ENCODE data around the gene PDE6C. TPM values are rescaled to one million over a fixed set of nuclear protein-coding genes. Genes with fewer than 3 reads are reported as not detected.

Gene PDE6C
- total RNA-seq, 1 donor from 2014 or later = not detected

DNA sequence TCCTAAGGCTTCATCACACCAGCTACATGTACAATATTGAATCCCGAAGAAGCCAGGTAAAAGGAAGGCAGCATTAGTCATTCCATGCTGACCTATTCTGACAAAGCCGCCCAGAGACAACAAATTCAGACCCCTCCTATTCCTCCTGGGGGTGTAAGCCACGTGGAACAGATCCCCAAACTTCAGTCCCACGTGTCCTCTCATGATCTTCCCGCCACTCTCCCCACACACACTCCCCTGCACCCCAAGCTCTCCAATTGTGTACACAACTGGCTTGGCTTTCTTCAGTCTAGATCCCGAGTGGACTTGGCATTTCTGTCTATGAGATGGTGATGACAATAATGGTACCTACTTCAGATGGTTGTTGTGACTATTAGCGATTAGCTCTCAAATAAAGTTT lies 8.6 kb downstream of the PDE6C start:
- TF ChIP-seq EZH2 (IDR thresholded peaks at IDR 0.05) (no peak), EZH2phosphoT487 (IDR thresholded peaks at IDR 0.05) (no peak)
- TF ChIP-seq, protein P1, sequence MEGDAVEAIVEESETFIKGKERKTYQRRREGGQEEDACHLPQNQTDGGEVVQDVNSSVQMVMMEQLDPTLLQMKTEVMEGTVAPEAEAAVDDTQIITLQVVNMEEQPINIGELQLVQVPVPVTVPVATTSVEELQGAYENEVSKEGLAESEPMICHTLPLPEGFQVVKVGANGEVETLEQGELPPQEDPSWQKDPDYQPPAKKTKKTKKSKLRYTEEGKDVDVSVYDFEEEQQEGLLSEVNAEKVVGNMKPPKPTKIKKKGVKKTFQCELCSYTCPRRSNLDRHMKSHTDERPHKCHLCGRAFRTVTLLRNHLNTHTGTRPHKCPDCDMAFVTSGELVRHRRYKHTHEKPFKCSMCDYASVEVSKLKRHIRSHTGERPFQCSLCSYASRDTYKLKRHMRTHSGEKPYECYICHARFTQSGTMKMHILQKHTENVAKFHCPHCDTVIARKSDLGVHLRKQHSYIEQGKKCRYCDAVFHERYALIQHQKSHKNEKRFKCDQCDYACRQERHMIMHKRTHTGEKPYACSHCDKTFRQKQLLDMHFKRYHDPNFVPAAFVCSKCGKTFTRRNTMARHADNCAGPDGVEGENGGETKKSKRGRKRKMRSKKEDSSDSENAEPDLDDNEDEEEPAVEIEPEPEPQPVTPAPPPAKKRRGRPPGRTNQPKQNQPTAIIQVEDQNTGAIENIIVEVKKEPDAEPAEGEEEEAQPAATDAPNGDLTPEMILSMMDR (IDR thresholded peaks at IDR 0.05) = no peak
- Histone ChIP-seq H3K9me3 (ENCODE audit: low read depth) (no peaks in the 10 kb centered on the region), H3K79me2 (ENCODE audit: low read depth) (no peaks in the 10 kb centered on the region), H2AFZ (replicated peaks) (no peak overlapping the region), H4K20me1 (ENCODE audit: low read depth) (no peaks in the 10 kb centered on the region), H3K36me3 (no peaks in the 10 kb centered on the region), H3K4me1 (peaks cover 13% of the 10 kb centered on the region), H3K4me2 (no peak overlapping the region), H3K9ac (no peak overlapping the region), H3K27ac (no peak overlapping the region), H3F3A (ENCODE audit: low read depth) (no peaks in the 10 kb centered on the region), H3K4me3 (no peak overlapping the region), H3K27me3 (peaks cover 12% of the 10 kb centered on the region)
- H3K27me3 Mint-ChIP-seq (ENCODE audit: insufficient read depth, low read depth) = no peaks in the 10 kb centered on the region
- DNase-seq (ENCODE audit: low spot score) = no peak
- no peak overlapping the region for H3K27ac Mint-ChIP-seq
- no peak overlapping the region for H3K4me3 Mint-ChIP-seq
- H3K9me3 Mint-ChIP-seq = no peaks in the 10 kb centered on the region
- H3K36me3 Mint-ChIP-seq = no peaks in the 10 kb centered on the region
- peaks cover 15% of the 10 kb centered on the region for H3K4me1 Mint-ChIP-seq

DNA sequence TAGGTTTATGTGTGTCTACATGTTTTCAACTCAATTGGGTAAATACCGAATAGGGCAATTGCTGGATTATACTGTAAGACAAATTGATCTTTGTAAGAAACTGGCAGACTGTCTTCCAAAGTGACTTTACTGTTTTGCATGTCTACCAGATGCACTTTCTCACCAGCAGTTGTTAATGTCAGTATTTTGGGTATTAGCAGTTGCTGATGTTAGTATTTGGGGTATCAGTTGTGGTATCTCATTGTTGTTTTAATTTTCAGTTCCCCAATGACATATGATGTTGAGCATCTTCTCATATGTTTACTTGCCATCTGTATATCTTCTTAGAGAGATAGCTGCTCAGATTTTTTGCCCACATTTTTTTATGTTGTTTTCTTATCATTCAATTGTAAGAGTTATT lies 10.6 kb downstream of the PDE6C start:
- Histone ChIP-seq H3K79me2 (ENCODE audit: low read depth) (no peaks in the 10 kb centered on the region), H3K36me3 (no peaks in the 10 kb centered on the region), H3K4me3 (no peak overlapping the region), H3K27me3 (peaks cover 12% of the 10 kb centered on the region), H3K4me1 (peaks cover under 1% of the 10 kb centered on the region), H3K27ac (no peak overlapping the region), H4K20me1 (ENCODE audit: low read depth) (no peaks in the 10 kb centered on the region), H3K9ac (no peak overlapping the region), H3F3A (ENCODE audit: low read depth) (no peaks in the 10 kb centered on the region), H3K9me3 (ENCODE audit: low read depth) (no peaks in the 10 kb centered on the region), H2AFZ (replicated peaks) (no peak overlapping the region), H3K4me2 (no peak overlapping the region)
- Mint-ChIP-seq H3K27ac (no peak overlapping the region), H3K9me3 (no peaks in the 10 kb centered on the region), H3K4me3 (no peak overlapping the region), H3K27me3 (ENCODE audit: insufficient read depth, low read depth) (no peaks in the 10 kb centered on the region), H3K36me3 (no peaks in the 10 kb centered on the region), H3K4me1 (peaks cover under 1% of the 10 kb centered on the region)
- TF ChIP-seq EZH2phosphoT487 (IDR thresholded peaks at IDR 0.05) = no peak
- no peak for TF ChIP-seq EZH2 (IDR thresholded peaks at IDR 0.05)
- TF ChIP-seq, protein P1 (IDR thresholded peaks at IDR 0.05) = no peak
- no peak for DNase-seq (ENCODE audit: low spot score)

DNA sequence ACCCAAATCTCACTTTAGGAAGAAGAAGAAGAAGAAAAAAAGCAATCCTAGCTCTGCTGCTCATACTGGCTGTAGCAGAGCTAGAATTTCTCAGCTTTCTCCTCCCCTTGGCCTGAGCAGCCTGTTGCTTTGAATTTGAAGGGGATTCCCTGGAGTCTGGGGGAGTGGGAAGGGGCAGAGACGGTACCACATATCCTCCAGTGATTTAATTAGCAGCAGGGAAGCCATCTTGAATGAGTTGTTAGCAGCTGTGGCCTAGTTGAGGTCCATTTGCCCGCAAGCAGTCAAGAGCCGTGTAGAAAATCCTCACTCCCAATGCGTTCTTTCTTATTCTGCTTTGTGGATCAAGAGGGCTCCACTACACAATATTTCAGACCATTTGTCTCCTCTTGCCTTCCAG lies 16.5 kb downstream of the PDE6C start:
- no peak overlapping the region for H3K4me3 ChIP-seq
- no peaks in the 10 kb centered on the region for H3K36me3 Mint-ChIP-seq
- peak overlapping the region; percentile 64 for H2AFZ ChIP-seq (replicated peaks)
- H3K4me1 ChIP-seq = no peaks in the 10 kb centered on the region
- TF ChIP-seq, protein P1 (IDR thresholded peaks at IDR 0.05) = no peak
- TF ChIP-seq EZH2 (IDR thresholded peaks at IDR 0.05) (no peak), EZH2phosphoT487 (IDR thresholded peaks at IDR 0.05) (no peak)
- no peak overlapping the region for H3K4me3 Mint-ChIP-seq
- no peaks in the 10 kb centered on the region for H3K79me2 ChIP-seq (ENCODE audit: low read depth)
- H3K27me3 ChIP-seq = no peaks in the 10 kb centered on the region
- no peaks in the 10 kb centered on the region for H3K9me3 ChIP-seq (ENCODE audit: low read depth)
- peaks cover 31% of the 10 kb centered on the region for H3K4me1 Mint-ChIP-seq
- H3K9ac ChIP-seq = no peak overlapping the region
- DNase-seq (ENCODE audit: low spot score) = no peak
- H4K20me1 ChIP-seq (ENCODE audit: low read depth) = no peaks in the 10 kb centered on the region
- H3K27ac ChIP-seq = no peak overlapping the region
- H3F3A ChIP-seq (ENCODE audit: low read depth) = no peaks in the 10 kb centered on the region
- no peaks in the 10 kb centered on the region for H3K9me3 Mint-ChIP-seq
- no peaks in the 10 kb centered on the region for H3K36me3 ChIP-seq
- no peak overlapping the region for H3K27ac Mint-ChIP-seq
- no peaks in the 10 kb centered on the region for H3K27me3 Mint-ChIP-seq (ENCODE audit: insufficient read depth, low read depth)
- no peak overlapping the region for H3K4me2 ChIP-seq
